ENCODE results near the gene ZNF804A.

ZNF804A gene

DNA sequence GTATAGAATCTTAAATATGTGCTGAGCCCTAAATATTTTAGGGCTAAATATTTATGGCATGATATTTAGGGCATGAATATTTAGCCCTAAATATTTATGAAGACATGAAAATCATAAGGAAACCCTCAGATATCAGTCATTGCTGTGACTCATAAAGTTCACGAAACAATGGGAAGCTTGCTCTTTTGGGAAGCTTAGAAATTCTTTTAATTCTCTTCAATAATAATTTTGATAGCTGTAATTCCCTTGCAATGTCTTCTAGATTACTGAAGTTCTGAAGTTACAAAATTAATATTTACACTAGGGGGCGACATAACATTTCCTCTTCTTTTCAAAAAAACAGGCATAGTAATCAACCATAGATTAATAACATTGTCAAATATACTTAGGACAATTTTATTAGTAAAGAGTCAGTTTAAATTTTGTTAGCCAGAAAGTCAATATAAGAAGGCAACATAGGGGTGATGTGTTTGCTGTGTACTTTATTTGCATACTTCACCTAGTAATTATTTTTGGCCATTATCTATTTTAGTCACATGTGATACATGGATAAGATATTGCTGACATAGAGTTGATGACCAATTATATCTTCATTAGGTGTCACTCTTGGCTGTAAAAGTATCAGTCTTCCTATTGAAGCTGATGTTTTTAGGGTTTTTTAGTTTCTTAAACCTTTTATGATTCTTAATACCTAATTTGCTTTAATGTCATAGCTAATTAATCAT lies 13.2 kb downstream of the ZNF804A start:
- peak; percentile 80 for DNase-seq

DNA sequence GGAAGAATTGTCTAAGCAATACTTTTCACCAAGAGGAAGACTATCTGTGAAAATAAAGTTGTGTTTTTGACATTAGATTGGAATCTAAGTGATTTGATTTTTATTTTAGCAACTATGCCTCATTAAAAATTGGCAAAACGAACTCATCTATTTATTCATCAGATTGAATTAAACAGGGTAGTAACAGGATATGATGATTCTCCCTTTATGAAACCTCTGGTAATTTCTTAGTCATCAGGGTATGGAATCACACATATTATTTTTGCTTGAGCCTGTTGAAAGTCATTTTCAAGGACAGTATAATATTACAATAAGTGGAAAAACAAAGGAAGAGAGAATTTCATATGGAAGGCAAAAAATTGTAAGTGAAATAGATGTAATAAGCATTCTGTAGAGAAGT lies 22.0 kb downstream of the ZNF804A start:
- DNase-seq: no peak

DNA sequence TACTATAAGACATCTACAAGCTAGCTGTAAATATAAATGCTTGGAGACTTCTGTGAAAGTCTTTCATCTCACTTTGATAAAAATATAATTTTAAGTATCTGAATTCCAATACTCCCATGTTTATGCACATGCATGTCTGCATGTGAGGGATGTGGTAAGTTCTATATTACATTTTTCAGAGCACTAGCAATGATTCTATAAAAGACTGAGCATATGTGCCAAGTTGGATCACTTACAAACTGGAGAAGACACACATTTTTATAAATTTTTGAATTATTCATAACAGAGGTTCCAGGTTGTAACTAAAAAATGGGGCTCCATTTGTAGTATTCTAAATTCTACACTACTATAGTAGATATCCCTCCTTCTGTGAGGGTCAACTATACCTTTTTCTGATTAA lies 26.0 kb downstream of the ZNF804A start:
- no peak for DNase-seq

DNA sequence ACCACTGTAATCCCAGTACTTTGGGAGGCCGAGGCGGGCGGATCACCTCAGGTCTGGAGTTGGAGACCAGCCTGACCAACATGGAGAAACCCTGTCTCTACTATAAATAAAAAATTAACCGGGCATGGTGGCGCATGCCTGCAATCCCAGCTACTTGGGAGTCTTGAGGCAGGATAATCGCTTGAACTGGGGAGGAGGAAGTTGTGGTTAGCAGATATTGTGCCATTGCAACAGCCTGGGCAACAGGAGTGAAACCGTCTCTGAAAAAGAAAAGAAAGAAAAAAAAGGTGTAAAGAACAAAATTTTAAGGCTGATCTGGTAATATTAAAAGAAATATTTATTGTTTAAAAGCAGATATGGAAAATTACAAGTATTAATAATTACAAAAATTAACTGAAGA lies 29.7 kb downstream of the ZNF804A start:
- no peak for DNase-seq

DNA sequence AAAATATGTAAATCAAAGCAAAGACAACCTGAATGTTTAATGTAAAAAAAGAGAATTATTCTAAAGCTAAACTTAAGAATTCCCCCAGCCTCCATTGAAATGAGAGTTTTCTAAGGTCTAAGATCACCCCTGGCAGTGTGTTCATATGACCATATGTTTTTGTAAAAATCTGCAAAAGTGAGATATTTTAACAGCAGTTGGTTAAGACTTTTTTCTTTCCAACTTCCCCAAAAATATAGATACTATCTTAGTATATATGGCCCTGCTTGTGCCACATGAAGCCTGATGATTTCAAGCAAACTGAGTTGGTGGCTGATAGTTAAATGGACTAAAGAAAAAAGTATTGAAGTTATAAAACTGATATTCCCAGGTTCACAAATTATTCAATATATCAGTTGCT lies 35.4 kb downstream of the ZNF804A start:
- DNase-seq: no peak

DNA sequence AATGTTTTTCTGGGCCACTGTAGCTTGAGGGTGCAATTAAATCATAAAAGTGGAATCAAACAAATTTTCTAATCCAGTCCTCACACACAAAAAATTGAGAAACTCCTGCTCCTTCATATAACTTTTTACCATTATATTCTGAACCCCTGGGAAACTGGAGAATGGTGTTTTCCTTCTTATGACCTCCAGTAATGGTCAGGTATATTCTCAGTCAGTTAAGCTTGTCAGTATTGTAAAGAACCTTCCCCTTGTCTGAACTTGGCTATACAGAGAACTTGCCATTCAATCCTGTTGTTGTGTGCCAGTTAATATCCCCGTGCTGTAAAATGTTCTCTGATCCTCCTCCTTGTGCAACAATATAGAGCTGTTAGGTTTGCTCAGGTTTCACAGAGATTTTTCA lies 39.5 kb downstream of the ZNF804A start:
- no peak for DNase-seq

DNA sequence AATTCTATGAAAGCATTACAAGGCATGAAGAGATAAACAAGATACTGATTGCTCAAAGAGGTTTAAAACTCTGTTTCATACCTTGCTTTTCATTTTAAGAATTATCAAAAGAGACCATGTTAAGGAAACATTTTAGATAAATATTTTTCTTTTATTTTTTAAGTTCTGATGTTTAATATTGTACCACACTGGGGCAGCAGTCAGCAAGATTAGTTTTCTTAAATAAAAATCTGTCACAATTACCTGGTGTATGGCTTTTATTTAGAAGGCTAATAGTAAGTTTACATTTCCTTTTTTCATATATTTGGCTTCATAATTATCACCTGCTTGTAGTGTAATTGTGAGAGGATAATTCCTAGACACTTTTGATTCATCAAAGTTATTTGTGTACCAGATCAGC lies 46.4 kb downstream of the ZNF804A start:
- DNase-seq: peak; percentile 34

DNA sequence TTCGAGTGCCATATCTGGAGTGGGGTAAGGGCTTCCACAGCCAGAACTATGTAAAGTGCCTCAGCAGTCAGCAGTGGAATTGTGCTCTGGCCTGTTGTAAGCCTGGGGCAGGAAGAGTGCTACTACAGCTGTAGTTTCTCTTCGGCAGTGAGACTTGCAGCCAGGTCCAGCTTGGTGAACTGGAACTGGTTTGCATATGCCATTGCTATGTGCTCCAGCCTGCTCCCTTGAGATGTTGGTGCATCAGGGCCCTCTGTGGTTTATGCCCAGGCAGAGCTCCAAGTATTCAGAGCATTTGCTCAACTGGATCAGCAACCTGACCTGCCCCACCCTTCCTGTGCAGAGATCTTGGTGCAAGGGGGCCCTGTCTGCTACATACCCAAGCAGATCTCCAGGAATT lies 47.8 kb downstream of the ZNF804A start:
- no peak for DNase-seq

DNA sequence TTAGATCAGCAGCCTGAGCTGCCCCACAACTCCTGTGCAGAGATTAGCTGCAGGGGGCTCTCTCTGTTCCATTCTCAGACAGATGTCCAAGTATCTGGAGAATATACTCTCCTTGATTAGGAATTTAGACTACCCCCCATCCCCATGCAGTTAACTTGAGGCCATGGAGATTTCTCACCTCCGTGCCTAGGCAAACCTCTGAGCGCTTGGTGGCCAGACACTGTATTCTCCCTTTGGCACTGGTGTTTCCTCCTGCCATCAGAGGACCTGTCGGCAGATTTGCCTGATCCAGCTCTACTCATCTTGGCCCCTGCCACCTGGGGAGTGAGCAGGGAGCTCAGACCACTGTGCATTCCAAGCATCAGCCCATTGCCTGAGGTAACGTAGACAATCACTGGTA lies 48.3 kb downstream of the ZNF804A start:
- no peak for DNase-seq

DNA sequence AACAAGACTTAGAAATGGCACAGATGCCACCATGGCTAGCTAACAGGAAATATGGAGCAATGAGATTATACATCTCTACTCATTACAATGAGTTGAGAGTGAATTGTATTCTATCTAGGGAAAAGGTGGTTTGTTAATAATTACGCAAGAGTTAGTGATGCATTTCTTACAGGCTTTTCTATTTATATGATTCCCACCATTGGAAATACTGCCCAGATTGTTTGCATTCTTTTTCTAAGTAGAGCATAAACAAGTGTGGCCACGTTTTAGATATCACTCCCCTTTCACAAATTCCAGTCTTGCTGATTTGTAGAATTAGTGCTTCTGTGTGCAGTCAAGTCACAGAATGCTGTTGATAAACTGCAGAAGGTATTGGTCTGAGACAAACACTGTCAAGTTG lies 56.6 kb downstream of the ZNF804A start:
- DNase-seq: no peak

DNA sequence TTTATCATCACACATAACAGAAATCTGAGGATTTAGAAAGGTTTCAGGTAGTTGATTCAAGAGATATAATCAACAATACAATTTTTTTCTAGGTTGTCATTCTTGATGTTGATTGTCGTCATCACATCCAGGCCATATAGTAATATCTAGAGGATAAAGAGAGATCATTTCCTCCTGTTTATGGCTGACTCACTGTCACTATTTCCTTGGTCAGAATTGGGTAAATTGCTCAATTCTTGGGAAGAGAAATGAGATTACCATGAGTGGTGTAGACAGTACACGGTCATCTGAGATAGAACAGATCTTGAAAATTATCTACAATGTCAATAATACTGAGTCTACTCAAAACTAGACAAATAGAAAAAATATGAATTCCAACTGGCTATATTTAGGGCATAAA lies 78.8 kb downstream of the ZNF804A start:
- DNase-seq: no peak

DNA sequence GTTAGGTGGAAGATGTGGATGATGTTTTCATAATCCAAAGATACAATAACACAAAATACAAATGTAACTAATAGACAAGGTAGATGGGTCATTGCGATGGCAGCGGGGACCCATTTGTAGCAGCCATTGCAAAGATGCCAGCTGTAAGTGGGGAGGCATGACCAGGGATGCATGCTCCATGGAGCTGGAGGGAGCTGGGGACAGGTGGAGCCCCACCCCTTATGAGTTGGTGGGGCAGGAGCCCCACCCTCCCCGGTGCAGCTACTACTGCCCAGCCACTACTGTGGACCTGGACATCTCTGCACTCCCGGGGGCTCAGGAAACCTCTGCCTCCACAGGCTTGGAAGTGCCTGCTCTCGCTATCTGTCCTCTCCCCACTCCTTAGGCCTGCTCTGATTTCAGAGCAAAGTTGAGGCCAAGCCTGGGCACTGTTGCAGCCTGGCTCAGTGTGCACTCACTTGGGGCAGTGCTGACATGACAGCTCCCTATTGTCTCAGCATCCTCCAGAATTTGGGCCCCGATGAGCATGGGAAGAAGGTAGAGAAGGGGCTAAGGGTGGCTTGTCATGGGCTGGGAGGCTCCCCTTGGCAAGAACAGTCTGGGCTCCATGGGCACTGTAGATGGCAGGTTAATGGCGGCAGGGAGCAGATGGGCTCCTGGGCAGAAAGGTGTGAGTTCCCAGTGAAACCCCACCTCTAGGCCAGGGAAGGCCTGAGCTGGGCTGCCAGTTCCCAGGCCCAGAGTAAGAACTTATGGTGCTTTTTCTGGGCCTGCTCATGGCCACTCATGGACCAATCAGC lies 81.1 kb downstream of the ZNF804A start:
- no peak for DNase-seq

DNA sequence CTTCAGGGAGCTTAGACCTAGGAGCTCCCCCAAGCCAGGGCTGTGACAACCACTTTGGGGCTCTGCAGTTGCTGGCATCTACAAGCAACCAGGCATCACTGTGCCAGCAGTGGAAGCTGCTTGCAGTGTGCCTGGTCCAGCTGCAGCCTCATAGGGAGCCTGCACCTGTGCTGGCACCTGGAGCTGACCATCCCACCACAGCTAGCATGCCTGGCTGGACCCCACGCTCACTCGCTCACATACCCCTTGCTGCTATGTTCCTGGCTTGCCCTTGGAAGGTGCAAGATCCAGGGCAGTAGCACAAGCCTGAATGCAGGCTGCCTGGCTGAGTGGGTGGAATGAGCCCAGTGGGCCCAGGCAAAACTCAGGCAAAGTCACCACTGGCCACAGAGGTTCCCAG lies 82.5 kb downstream of the ZNF804A start:
- DNase-seq: no peak

DNA sequence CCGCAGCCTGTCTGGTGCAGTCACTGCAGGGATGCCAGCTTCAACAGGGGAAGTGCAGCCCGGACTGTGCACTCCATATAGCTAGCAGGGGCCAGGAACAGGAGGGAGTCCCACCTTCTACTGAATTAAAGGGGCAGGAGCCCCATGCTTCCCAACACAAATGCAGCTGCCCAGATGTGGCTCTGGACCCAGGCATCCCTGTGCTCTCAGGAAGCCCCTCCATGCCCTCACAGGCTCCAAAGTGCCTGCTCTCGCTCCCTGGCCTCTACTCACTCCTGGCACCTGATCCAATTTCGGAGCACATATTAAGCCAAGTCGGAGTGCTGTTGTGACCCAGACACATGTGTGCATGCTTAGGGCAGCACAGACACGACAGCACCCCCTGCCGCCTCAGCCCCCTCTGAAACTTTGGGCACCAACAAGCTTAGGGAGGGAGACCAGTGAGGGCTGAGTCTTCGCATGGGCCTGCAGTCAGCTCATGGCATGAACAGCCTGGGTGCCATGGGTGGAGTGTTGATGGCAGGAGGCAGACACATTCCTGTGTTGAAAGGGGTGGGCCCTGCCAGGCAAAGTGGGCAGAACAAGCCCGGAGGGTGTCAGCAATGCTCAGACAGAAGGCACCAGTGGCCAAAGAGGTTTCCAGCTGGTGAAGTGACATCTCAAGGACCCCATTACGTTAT lies 83.5 kb downstream of the ZNF804A start:
- DNase-seq: no peak

DNA sequence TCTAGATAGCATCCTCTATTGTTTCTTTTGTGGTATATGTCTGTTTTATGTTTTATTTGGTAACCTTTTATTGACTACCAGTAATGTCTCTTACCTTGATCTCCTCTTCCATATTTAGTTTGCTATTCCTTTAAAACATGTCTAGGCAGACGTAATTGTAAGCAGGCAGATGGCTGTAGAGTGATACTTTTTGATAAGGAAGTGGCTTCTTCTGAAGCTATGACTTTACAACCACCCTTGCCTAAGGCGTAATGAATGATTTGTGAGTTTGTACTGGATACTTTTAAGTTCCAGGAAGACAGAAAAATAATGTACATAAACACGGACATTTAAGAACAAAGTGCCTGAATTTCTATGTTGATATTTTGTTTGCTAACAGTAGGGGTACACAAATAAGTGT lies 85.6 kb downstream of the ZNF804A start:
- no peak for DNase-seq

DNA sequence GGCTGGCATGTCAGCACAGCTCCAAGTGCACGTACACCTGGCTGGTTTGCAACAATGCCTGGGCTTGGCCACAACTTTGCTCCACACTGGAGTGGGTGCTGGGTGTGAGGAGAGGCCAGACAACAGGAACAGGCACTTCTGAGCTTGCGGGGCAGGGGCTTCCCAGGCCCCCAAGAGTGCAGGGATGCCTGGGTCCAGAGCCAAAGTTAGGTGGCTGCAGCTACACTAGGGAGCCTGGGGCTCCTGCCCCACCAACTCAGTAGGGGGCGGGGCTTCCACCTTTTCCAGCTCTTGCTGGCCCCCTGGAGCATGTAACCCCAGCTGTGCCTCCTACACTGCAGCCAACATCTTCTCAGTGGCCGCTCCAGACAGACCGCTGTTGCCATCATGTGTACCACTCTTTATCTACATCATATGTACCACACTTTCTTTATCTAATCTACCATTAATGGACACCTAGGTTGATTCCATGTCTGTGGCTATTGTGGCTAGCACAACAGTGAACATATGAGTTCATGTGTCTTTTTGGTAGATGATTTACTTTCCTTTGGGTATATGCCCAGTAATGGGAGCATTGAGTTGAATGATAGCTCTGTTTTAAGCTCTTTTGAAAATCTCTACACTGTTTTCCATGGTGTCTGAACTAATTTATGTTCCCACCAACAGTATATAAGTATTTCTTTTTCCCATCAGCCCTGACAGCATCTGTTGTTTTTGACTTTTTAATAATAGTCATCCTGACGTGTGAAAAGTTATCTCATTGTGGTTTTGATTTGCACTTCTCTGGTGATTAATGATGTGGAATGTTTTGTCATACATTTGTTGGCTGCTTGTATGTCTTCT lies 87.9 kb downstream of the ZNF804A start:
- DNase-seq: no peak

DNA sequence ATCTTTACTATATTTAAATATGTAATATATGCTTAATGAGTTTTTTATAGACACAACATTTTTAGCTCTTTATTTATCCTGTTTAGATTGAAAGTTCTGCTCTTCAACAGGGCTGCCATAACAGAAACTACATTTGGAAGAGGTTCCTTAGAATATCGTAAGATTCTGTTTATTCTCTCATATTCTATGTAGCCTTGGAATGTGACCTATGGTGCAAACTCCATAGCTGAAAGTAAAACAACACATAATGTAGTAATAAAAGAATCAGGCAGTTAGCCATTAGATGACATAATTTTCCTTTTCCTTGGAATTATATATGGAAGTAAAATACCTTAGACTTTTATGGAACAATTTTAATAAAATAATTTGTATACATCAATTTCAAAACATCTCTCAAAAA lies 91.3 kb downstream of the ZNF804A start:
- DNase-seq: no peak

DNA sequence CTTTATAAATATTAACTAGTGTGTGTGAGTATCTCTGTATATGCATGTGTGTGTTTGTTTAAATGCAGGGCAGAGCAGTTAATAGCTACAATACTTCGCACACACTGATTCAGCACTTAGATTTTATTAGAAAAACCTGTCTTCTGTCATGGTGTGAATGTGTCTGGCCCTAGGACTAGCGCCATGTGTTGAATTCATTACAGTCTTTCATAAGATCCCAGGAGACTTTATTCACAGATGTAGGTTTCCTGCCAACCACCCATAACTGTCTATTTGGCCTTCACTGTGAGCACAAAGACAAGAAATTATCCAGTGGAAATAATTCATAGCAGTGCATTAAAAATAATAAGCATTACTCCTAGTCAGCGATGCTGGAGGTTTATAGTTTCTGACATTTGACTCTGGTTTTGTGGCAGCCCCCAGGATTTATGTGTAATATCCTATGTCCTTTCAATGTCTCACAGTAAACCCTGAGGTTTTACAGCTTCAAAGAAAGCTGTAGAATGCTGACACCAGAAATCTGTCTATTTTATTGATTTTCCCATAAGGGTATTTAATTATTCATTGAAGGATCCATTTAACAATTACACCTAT lies 93.9 kb downstream of the ZNF804A start:
- peak; percentile 14 for DNase-seq

DNA sequence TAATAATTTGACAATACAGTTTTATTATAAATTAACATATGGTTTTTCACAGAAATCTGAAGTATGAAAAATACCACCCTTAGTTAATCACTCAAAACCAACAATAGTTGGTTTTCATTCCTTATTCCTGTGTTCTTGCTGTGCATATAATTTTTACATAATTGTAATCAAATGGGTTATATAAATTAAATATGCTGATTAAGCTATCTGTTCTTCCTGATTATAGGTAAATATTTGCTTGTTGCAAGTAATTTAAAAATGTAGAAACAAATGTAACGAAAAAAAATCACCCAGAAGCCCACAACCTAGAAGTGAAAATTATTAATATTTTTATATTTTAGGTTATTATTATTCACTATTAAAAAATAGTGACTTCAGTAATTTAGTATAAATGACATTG lies 98.3 kb downstream of the ZNF804A start:
- no peak for DNase-seq

DNA sequence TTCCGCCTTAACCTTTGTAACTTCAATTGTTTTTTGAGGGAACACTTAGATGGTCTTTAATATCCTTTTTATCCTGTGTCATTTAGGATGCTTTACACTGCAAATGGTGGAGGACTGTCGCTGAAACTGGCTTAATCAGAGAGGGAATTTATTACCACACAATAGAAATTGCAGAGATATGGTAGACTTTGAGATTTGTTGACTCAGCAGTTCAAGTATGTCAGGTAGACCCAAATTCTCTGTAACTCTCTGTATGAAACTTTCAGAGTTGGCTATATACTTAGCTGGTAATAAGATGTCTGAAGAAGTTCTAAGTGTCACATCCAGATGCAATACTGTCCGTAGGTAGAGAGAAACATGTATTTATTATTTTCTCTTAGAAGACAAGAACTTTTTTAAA lies 100.1 kb downstream of the ZNF804A start:
- no peak for DNase-seq

DNA sequence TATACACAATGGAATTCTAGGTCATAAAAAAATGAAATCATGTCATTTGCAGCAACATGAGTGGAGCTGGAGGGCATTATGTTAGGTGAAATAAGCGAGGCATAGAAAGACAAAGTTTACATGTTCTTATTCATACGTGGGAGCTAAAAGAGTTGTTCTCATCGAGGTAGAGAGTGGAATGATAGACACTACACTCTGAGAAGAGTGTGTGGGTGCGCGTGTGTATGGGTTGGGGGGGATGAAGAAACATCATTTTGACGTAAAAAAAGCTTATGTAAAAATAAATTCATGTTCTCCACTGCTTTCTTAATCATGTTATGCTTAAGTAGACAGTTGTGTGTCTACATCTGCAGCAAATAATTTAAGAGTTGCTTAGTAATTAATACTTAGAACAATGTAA lies 123.6 kb downstream of the ZNF804A start:
- DNase-seq: no peak

DNA sequence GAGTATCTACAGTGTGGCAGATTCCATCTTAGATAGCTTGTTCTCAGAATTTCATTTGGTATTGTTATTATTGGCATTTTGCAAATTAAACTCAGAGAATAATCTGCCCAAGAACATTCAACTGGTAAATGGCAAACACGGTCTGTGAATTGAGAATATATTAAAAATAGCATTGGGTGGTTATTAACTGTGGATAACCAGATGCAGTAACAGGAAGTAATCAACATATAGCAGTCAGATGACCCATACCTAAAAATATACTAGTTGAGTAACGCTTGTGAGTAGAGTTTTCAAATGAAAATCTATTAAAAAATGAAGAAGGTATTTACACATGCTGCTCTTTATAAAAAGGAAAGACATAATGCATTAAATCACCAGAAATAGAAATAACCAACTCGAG lies 129.5 kb downstream of the ZNF804A start:
- DNase-seq: no peak

DNA sequence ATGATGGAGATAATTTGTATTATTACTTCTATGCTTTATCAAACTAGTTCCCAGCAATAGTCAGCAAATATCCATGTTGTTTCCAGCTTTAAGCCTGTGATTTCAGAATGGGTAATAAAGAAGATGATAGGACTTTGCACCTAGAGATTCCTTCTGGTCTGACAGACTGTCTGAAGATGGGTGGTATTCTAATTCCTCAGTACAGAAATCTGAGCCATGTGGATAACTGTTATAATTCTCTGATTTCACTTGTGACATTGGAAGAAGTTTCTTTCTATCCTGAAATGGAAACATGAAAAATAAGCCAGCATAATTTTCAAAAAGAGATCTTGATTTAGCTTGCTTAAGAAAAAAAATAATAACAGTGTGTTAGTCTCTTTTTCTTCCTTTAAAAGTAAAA lies 130.1 kb downstream of the ZNF804A start:
- no peak for DNase-seq
